ENCODE results near the gene ZG16B.

The ZG16B gene

GRCh38 chr16:2820836-2821486 lies 9.1 kb upstream of the ZG16B start:
- TF ChIP-seq CTCF (IDR thresholded peaks at IDR 0.05; ENCODE audit: low read depth, low read length): no peak
- DNase-seq (ENCODE audit: extremely low read depth, low read depth): no peak

- no peak for DNase-seq (ENCODE audit: extremely low read depth, low read depth)
- no peak for TF ChIP-seq CTCF (IDR thresholded peaks at IDR 0.05; ENCODE audit: low read depth, low read length)
These were observed 8.5 kb upstream of the ZG16B start for GRCh38 chr16:2821487-2822157.

- TF ChIP-seq CTCF (IDR thresholded peaks at IDR 0.05; ENCODE audit: low read depth, low read length): no peak
- DNase-seq (ENCODE audit: extremely low read depth, low read depth): no peak
These were observed 8.0 kb upstream of the ZG16B start for GRCh38 chr16:2822158-2822495.

- DNase-seq (ENCODE audit: extremely low read depth, low read depth): no peak
- TF ChIP-seq CTCF (IDR thresholded peaks at IDR 0.05; ENCODE audit: low read depth, low read length): no peak
These were observed 7.6 kb upstream of the ZG16B start for GRCh38 chr16:2822496-2822895.

GRCh38 chr16:2824626-2825025 lies 5.5 kb upstream of the ZG16B start:
- DNase-seq (ENCODE audit: extremely low read depth, low read depth): no peak
- TF ChIP-seq CTCF (IDR thresholded peaks at IDR 0.05; ENCODE audit: low read depth, low read length): no peak

- no peak for DNase-seq (ENCODE audit: extremely low read depth, low read depth)
- no peak for TF ChIP-seq CTCF (IDR thresholded peaks at IDR 0.05; ENCODE audit: low read depth, low read length)
These were observed 4.9 kb upstream of the ZG16B start for GRCh38 chr16:2825049-2825742.

GRCh38 chr16:2825906-2826305 lies 4.2 kb upstream of the ZG16B start:
- no peak for TF ChIP-seq CTCF (IDR thresholded peaks at IDR 0.05; ENCODE audit: low read depth, low read length)

More at GRCh38 chr16:2825906-2826305, 4.2 kb upstream of the ZG16B start:
- no peak for DNase-seq (ENCODE audit: extremely low read depth, low read depth)
